SK-N-SH (cell line): ENCODE results near the gene CEP63.

Experiments
- CHD2 ChIP-seq: fragments of 150-350 bp; IDR thresholded peaks from 2 replicates; pipeline ENCODE4 v1.6.1; 2018; ENCODE audit warnings: low read length; ENCODE audit not compliant: partially characterized antibody
- CTCF ChIP-seq: fragments of 200-600 bp; sonication (generic); IDR thresholded peaks from 2 replicates; pipeline ENCODE4 v1.6.1; 2017; ENCODE audit warnings: antibody characterized with exemption, mild to moderate bottlenecking, moderate library complexity
- EP300 ChIP-seq, 2 experiments: IDR thresholded peaks; 2 replicates each; pipeline versions ENCODE4 v1.4.0 to v1.6.1; 2012; ENCODE audit warnings: borderline replicate concordance in 1 of 2, low read depth in 1 of 2, low read length in 1 of 2
- EZH2phosphoT487 ChIP-seq: fragments of 200-600 bp; sonication (generic); IDR thresholded peaks from 2 replicates; pipeline ENCODE4 v1.6.1; 2017; ENCODE audit warnings: low read depth, mixed run types, mild to moderate bottlenecking, antibody characterized with exemption, moderate library complexity, borderline replicate concordance
- POLR2AphosphoS5 ChIP-seq: IDR thresholded peaks from 2 replicates; pipeline ENCODE4 v1.6.1; 2012; ENCODE audit warnings: low read depth, low read length
- RAD21 ChIP-seq: IDR thresholded peaks from 2 replicates; pipeline ENCODE4 v1.6.1; 2012; ENCODE audit warnings: mild to moderate bottlenecking, low read length
- TAF1 ChIP-seq: IDR thresholded peaks from 2 replicates; pipeline ENCODE4 v1.6.1; 2012; ENCODE audit warnings: low read depth, mild to moderate bottlenecking, low read length, moderate library complexity, borderline replicate concordance
- USF1 ChIP-seq: IDR thresholded peaks from 2 replicates; pipeline ENCODE4 v1.4.0; 2012; ENCODE audit warnings: low read depth, borderline replicate concordance
- ZBTB33 ChIP-seq: IDR thresholded peaks from 2 replicates; pipeline ENCODE4 v1.4.0; 2012; ENCODE audit warnings: low read depth, borderline replicate concordance

GRCh38 chr3:134448664-134449063 is 37.2 kb upstream of the CEP63 start:
- TF ChIP-seq CHD2 (no peak), ZBTB33 (no peak), EZH2phosphoT487 (no peak), CTCF (no peak), RAD21 (no peak), EP300 (IDR thresholded peaks at IDR 0.05; ENCODE audit: borderline replicate concordance in 1 of 2, low read depth in 1 of 2, low read length in 1 of 2) (no peak), POLR2AphosphoS5 (no peak), TAF1 (no peak), USF1 (no peak)
